ENCODE results near the gene GCC1. TPM values are rescaled to one million over a fixed set of nuclear protein-coding genes. Genes with fewer than 3 reads are reported as not detected.

GCC1 gene
- total and polyA plus RNA-seq, 7 donors, result 6.1 to 24.0 (median 8.4) TPM

DNA sequence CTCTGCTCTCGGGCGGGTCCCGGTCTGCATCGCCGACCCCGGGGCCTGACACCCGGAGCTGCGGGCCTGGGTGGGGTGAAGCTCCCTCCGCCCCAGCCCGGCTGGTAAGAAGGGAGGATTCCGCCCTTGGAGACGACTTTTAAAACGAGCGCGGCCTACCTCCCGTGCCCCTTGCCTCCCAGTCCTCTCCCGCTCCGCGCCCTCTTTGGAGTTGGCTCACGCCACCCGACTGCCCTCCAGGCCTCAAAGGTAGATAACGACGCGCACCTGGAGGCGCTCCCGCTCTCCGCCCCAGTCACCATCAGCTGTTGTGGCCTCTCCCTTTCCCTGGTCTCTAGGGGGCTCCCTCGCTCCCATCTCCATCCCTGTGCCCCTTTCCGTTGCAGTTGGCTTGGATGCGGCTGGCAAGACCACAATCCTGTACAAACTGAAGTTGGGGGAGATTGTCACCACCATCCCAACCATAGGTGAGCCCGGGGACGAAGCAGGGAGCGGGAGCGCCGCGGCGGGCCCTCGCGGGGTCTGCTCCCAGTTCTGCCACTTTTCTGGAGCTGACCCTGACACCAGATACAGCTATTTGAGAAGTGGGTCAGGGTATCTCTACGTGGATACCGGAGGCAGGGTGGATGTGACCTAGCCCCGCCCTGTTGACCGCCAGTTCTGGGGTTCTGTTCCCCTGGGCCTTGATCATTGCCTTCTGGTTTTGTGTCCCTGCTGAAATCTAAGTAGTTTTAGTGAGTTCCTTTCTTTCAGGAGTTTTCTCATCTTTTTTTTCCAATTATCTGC, 3.5 kb upstream of the GCC1 start:
- no peaks in the 10 kb centered on the region for H3K27me3 ChIP-seq (ENCODE audit: insufficient read depth in 3 of 3, low read length in 2 of 3)
- peak overlapping the region; percentile 97 for H3K4me3 ChIP-seq
- peaks cover 24% of the 10 kb centered on the region for H3K4me1 ChIP-seq
- H3K27ac ChIP-seq, result peak overlapping the region; percentile 96
- intact Hi-C loops (cut with DNase I), result loop anchor here in 1 of 2 donors (2.0 to 5.0 kb wide), 2 partner anchors 62 to 197 kb away; partner anchors contain the start of gene ZNF800
- H3K36me3 ChIP-seq (ENCODE audit: insufficient read depth in 1 of 2, low read depth in 1 of 2), result peaks cover 10 to 31% of the 10 kb centered on the region in 2 donors
- 4 to 8% (median 7%) methylated on average over 33 to 43 of the region's 43 CpGs for WGBS, 3 donors
- ATAC-seq, result peak; percentile 25 to 54 (median 52)
- H3K9me3 ChIP-seq, result no peaks in the 10 kb centered on the region
- peak; percentile 27 for TF ChIP-seq CTCF (IDR thresholded peaks at IDR 0.05)
- peak; percentile 41 to 76 for DNase-seq

DNA sequence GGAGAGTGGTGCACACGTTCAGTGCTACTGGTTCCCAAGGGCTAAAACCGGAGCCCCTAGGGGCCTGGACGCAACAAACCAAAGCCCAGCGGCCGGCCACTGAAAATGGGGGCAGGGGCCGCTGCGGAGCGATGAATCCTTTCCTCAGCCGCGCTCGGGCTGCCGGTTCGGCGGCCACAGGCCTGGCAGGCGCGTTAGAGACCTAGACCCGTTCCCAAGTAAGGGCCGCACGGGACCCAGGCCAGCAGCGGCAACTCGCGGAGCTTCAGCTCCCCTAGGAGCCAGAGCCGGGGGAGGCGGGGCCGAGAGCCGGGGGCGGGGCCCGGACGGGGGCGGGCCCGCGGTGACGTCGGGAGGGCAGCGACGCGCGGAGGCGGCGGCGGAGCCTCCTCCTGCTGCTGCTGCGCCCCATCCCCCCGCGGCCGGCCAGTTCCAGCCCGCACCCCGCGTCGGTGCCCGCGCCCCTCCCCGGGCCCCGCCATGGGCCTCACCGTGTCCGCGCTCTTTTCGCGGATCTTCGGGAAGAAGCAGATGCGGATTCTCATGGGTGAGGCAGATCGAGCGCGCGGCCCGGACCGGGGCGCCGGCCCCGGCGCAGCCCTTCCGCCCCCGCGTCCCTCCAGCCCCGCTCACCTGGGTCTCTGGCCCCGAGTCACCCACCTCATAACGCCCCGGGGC, 2.8 kb upstream of the GCC1 start, which contains the start of gene ARF5:
TSS of gene ARF5 (plus strand) at position 393 of the 678 bp plus-strand sequence. CDS start at position 481, 88 bp downstream.
- intact Hi-C loops (cut with DNase I), result loop anchor here in 1 of 2 donors (2.0 to 5.0 kb wide), 2 partner anchors 63 to 196 kb away; partner anchors contain the start of gene ZNF800
- peak within 1 kb of the TSS; percentile 96 for H3K27ac ChIP-seq
- DNase-seq (peak; percentile 89 to 94), ATAC-seq (peak; percentile 93 to 95 (median 94))
- peak within 1 kb of the TSS; percentile 97 for H3K4me3 ChIP-seq
- no peaks in the 10 kb centered on the region for H3K27me3 ChIP-seq (ENCODE audit: insufficient read depth in 3 of 3, low read length in 2 of 3)
- TF ChIP-seq CTCF (IDR thresholded peaks at IDR 0.05), result peak; percentile 4
- 0 to 1% (median 1%) methylated on average over 44 to 77 of the region's 77 CpGs for WGBS, 3 donors
- H3K4me1 ChIP-seq, result peaks cover 32% of the 10 kb centered on the region
- H3K9me3 ChIP-seq, result no peaks in the 10 kb centered on the region
- peaks cover 10 to 31% of the 10 kb centered on the region in 2 donors for H3K36me3 ChIP-seq (ENCODE audit: insufficient read depth in 1 of 2, low read depth in 1 of 2)

- H3K27me3 ChIP-seq (ENCODE audit: insufficient read depth in 3 of 3, low read length in 2 of 3), result no peaks in the 10 kb centered on the region
- peak overlapping the region; percentile 96 for H3K27ac ChIP-seq
- ATAC-seq, result peak in 1 of 4 donors; percentile 2
- 54 to 57% (median 57%) methylated on average over 20 of the region's 20 CpGs for WGBS, 3 donors
- TF ChIP-seq CTCF (IDR thresholded peaks at IDR 0.05), result no peak
- peak in 1 of 2 donors; percentile 64 for DNase-seq
- peak overlapping the region; percentile 97 for H3K4me3 ChIP-seq
- peaks cover 10 to 35% of the 10 kb centered on the region in 2 donors for H3K36me3 ChIP-seq (ENCODE audit: insufficient read depth in 1 of 2, low read depth in 1 of 2)
- H3K4me1 ChIP-seq, result peaks cover 37% of the 10 kb centered on the region
- no peaks in the 10 kb centered on the region for H3K9me3 ChIP-seq
- intact Hi-C loops (cut with DNase I), result loop anchor here in 1 of 2 donors (2.0 to 5.0 kb wide), 2 partner anchors 63 to 195 kb away; partner anchors contain the start of gene ZNF800
These were observed 2.2 kb upstream of the GCC1 start for GRCh38 chr7:127587663-127588018.

DNA sequence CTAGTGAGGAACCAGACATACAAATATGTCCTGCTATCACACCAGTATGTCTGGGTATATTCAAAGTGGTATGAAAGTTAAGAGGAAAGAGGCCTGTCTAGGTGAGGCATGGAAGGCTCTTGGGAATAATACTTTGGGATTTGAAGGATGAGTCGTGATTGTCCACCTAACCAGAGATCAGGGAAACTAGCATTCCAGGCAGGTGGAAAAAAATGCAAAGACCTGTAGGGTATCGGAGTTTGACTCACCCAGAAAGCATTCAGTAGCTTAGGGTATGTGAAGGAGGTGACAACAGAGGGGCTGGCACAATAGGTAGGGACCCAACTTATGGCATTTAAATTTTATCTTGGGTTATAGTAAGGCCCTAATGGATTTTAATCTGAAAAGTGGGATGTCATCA, 950 bp upstream of the GCC1 start:
- no peak for ATAC-seq
- DNase-seq, result no peak
- Histone ChIP-seq H3K4me3 (no peak overlapping the region), H3K27ac (peak overlapping the region; percentile 92), H3K27me3 (ENCODE audit: insufficient read depth in 3 of 3, low read length in 2 of 3) (no peaks in the 10 kb centered on the region), H3K9me3 (no peaks in the 10 kb centered on the region), H3K36me3 (ENCODE audit: insufficient read depth in 1 of 2, low read depth in 1 of 2) (peaks cover 8 to 36% of the 10 kb centered on the region in 2 donors), H3K4me1 (peaks cover 50% of the 10 kb centered on the region)
- intact Hi-C loops (cut with DNase I), result loop anchor here in 1 of 2 donors (5.0 kb wide), 1 partner anchor 194 kb away; the partner anchor contains the start of gene ZNF800
- TF ChIP-seq CTCF (IDR thresholded peaks at IDR 0.05), result no peak
- WGBS, 3 donors, result 90 to 94% (median 92%) methylated on average over 2 of the region's 2 CpGs
